HepG2 (cell line): Measurements from ENCODE around the gene EHD1. TPM values are rescaled to one million over a fixed set of nuclear protein-coding genes. Genes with fewer than 3 reads are reported as not detected.

ENCODE experiments used
- ATAC-seq: fragments of 200-7000 bp; cut with Tn5 transposase; 3 replicates; pipeline ENCODE4 v1.9.1; 2020; ENCODE audit warnings: mild to moderate bottlenecking, moderate library complexity
- BruUV-seq: library from RNA; stranded (reverse); fragments of 400-500 nt; replicated peaks from 2 replicates; lab custom pipeline; 2021; lab: Mats Ljungman, UMichigan
- CTCF ChIA-PET: fragments of 300-600 bp; formaldehyde crosslinking; extraction: SDS; loops from one replicate; lab custom pipeline; 2021; ENCODE audit warnings: low total read pairs, inconsistent platforms, low intra/inter-chr PET ratio; lab: Yijun Ruan, JAX
- POLR2A ChIA-PET: fragments of 350-600 bp; sonication (Branson Sonifier 250); formaldehyde crosslinking; loops from one replicate; lab custom pipeline; 2020; ENCODE audit warnings: antibody characterized with exemption, inconsistent platforms; lab: Yijun Ruan, JAX
- DNase-seq: peaks from one replicate; pipeline ENCODE4 v3.0.0-alpha.2; 2015; ENCODE audit warnings: low spot score
- FAIRE-seq: peaks from 3 replicates; lab custom pipeline; 2011; peaks lifted over from hg19 to GRCh38; lab: Jason Lieb, UNC
- H2AFZ ChIP-seq: one replicate; pipeline ENCODE4 v1.6.1; 2011; ENCODE audit warnings: low read length, inconsistent platforms
- H3K27ac ChIP-seq: fragments of 300-600 bp; 3 replicates; pipeline ENCODE4 v1.8.0; 2011; ENCODE audit warnings: mixed run types, mild to moderate bottlenecking, mixed read lengths, low read length, inconsistent platforms; ENCODE audit not compliant: insufficient read depth; ENCODE audit errors: extremely low read length
- H3K27me3 ChIP-seq, 2 experiments: fragments of 200-600 bp in 1 of 2; 2 replicates in 1 of 2; 3 replicates in 1 of 2; pipeline versions ENCODE4 v1.6.0 to v1.8.0; 2011; ENCODE audit warnings: low read length in 2 of 2, mild to moderate bottlenecking in 2 of 2, moderate library complexity in 2 of 2, inconsistent platforms in 1 of 2; ENCODE audit not compliant: insufficient read depth in 2 of 2, control insufficient read depth in 1 of 2
- H3K36me3 ChIP-seq, 2 experiments: fragments of 200-600 bp in 1 of 2; replicated peaks in 1 of 2; 2 replicates in 1 of 2; 3 replicates in 1 of 2; pipeline versions ENCODE4 v1.5.1 to v1.8.0; 2011; ENCODE audit warnings: low read length in 2 of 2, inconsistent platforms in 1 of 2; ENCODE audit not compliant: insufficient read depth in 2 of 2, control insufficient read depth in 1 of 2
- H3K4me1 ChIP-seq: 2 replicates; pipeline ENCODE4 v1.5.1; 2012; ENCODE audit warnings: low read length, inconsistent platforms; ENCODE audit not compliant: insufficient read depth
- H3K4me2 ChIP-seq: 2 replicates; pipeline ENCODE4 v1.6.0; 2011; ENCODE audit warnings: low read depth, low read length, inconsistent platforms
- H3K4me3 ChIP-seq, 3 experiments: fragments of 200-600 bp in 1 of 3; sonication (generic), shearing (Covaris generic) in 1 of 3; replicated peaks in 1 of 3; 2 replicates each; pipeline ENCODE4 v1.5.1; 2011 to 2016; ENCODE audit warnings: low read length in 3 of 3, inconsistent platforms in 2 of 3, low read depth in 2 of 3, mild to moderate bottlenecking in 2 of 3, control low read depth in 1 of 3, mixed read lengths in 1 of 3; ENCODE audit not compliant: insufficient read depth in 1 of 3
- H3K79me2 ChIP-seq: one replicate; pipeline ENCODE4 v1.6.1; 2011; ENCODE audit warnings: low read length, inconsistent platforms; ENCODE audit not compliant: insufficient read depth
- H3K9ac ChIP-seq: 2 replicates; pipeline ENCODE4 v1.6.0; 2011; ENCODE audit warnings: mild to moderate bottlenecking, low read depth, low read length, inconsistent platforms; ENCODE audit not compliant: insufficient read depth
- H3K9me3 ChIP-seq: 2 replicates; pipeline ENCODE4 v1.5.1; 2012; ENCODE audit warnings: mild to moderate bottlenecking, low read length
- H4K20me1 ChIP-seq: 2 replicates; pipeline ENCODE4 v1.6.0; 2011; ENCODE audit warnings: inconsistent platforms, mild to moderate bottlenecking, low read length, moderate library complexity; ENCODE audit not compliant: insufficient read depth
- CBX5 ChIP-seq: sonication (generic); formaldehyde crosslinking; IDR thresholded peaks from 2 replicates; pipeline ENCODE4 v1.4.0; 2020; ENCODE audit warnings: missing genetic modification reagents, borderline replicate concordance
- CHCHD3 ChIP-seq: sonication (generic); formaldehyde crosslinking; IDR thresholded peaks from 2 replicates; pipeline ENCODE4 v1.8.0; 2022; ENCODE audit warnings: mild to moderate bottlenecking, missing genetic modification reagents, moderate library complexity
- DPF2 ChIP-seq: sonication (generic); formaldehyde crosslinking; IDR thresholded peaks from 2 replicates; pipeline ENCODE4 v1.4.0; 2020; ENCODE audit warnings: mild to moderate bottlenecking, low read depth, missing genetic modification reagents, borderline replicate concordance
- FOXO1 ChIP-seq: sonication (generic); formaldehyde crosslinking; IDR thresholded peaks from 2 replicates; pipeline ENCODE4 v1.4.0; 2020; ENCODE audit warnings: missing genetic modification reagents
- GZF1 ChIP-seq: sonication (generic); formaldehyde crosslinking; IDR thresholded peaks from 2 replicates; pipeline ENCODE4 v1.5.1; 2020; ENCODE audit warnings: mild to moderate bottlenecking, missing genetic modification reagents
- KAT7 ChIP-seq: IDR thresholded peaks from 2 replicates; pipeline ENCODE4 v1.6.1; 2018; ENCODE audit warnings: borderline replicate concordance, missing compliant biosample characterization
- REPIN1 ChIP-seq: sonication (generic); formaldehyde crosslinking; IDR thresholded peaks from 2 replicates; pipeline ENCODE4 v1.8.0; 2022; ENCODE audit warnings: missing genetic modification reagents, low read depth, mild to moderate bottlenecking, borderline replicate concordance
- SMAD1 ChIP-seq: sonication (generic); formaldehyde crosslinking; IDR thresholded peaks from 2 replicates; pipeline ENCODE4 v1.4.0; 2020; ENCODE audit warnings: missing genetic modification reagents, low read depth, mild to moderate bottlenecking, borderline replicate concordance
- SP4 ChIP-seq: sonication (generic); formaldehyde crosslinking; IDR thresholded peaks from 2 replicates; pipeline ENCODE4 v1.8.1; 2023; ENCODE audit warnings: mild to moderate bottlenecking, missing genetic modification reagents
- TBX2 ChIP-seq: sonication (generic); formaldehyde crosslinking; IDR thresholded peaks from 2 replicates; pipeline ENCODE4 v1.5.0; 2020; ENCODE audit warnings: missing genetic modification reagents, mild to moderate bottlenecking, borderline replicate concordance
- TFE3 ChIP-seq: IDR thresholded peaks from 2 replicates; pipeline ENCODE4 v1.6.1; 2016
- THAP11 ChIP-seq: IDR thresholded peaks from 2 replicates; pipeline ENCODE4 v1.6.1; 2016; ENCODE audit warnings: missing biosample characterization, missing genetic modification reagents
- ZNF619 ChIP-seq: sonication (generic); formaldehyde crosslinking; IDR thresholded peaks from 2 replicates; pipeline ENCODE4 v1.4.0; 2020; ENCODE audit warnings: mild to moderate bottlenecking, missing genetic modification reagents
- ZNF703 ChIP-seq: sonication (generic); formaldehyde crosslinking; IDR thresholded peaks from 2 replicates; pipeline ENCODE4 v1.5.1; 2020; ENCODE audit warnings: missing genetic modification reagents, mild to moderate bottlenecking, moderate library complexity, borderline replicate concordance
- ZNF775 ChIP-seq: sonication (generic); formaldehyde crosslinking; IDR thresholded peaks from 2 replicates; pipeline ENCODE4 v1.4.0; 2020; ENCODE audit warnings: missing genetic modification reagents, mild to moderate bottlenecking, moderate library complexity, borderline replicate concordance
- WGBS: methylation state at CpG from one replicate; pipeline ENCODE4 v1.1.6; 2017; ENCODE audit warnings: low lambda C conversion rate; 5-methylcytosine and 5-hydroxymethylcytosine counted together
- in situ Hi-C: cut with HindIII; loops from 2 replicates; pipeline ENCODE4 v1.10.0; 2017; ENCODE audit warnings: low pct_unique_long_range_greater_than_20kb; ENCODE audit not compliant: extremely low pct_ligation_motif_present
- intact Hi-C: fragments of 100-400 bp; cut with micrococcal nuclease; formaldehyde crosslinking; loops from one replicate; pipeline ENCODE4 v1.10.0; 2022; ENCODE audit not compliant: unreplicated experiment
- polyA plus RNA-seq, 8 experiments: library from polyadenylated mRNA; depleted of rRNA in 3 of 8; stranded (reverse) in 7 of 8; unstranded in 1 of 8; fragments of >200 nt; fragmentation: Illumina TruSeq in 4 of 8; extraction: Trizol in 4 of 8; gene quantifications; 2 replicates each; pipeline versions ENCODE4 v1.2.1 to v1.2.3, GENCODE V29; 2011 to 2016; ENCODE audit warnings: low read depth in 4 of 8, missing spikeins in 1 of 8, mixed read lengths in 1 of 8; ENCODE audit not compliant: insufficient read depth in 1 of 8
- total RNA-seq, 5 experiments: library from RNA; depleted of rRNA; stranded (reverse); fragments of >200 nt; fragmentation: Illumina TruSeq; extraction: Trizol; gene quantifications; 2 replicates each; pipeline ENCODE4 v1.2.3, GENCODE V29; 2016; ENCODE audit warnings: low read depth in 1 of 5
- TF ChIP-seq, protein P1 (sequence below): sonication (generic); formaldehyde crosslinking; IDR thresholded peaks from 2 replicates; pipeline ENCODE4 v1.5.0; 2020; ENCODE audit warnings: mild to moderate bottlenecking, missing genetic modification reagents, borderline replicate concordance

EHD1 gene
- total and polyA plus RNA-seq, 2 of the 13 experiments (the other 11 are each of a cell fraction or from before 2014, with no cell fraction given), result 23.6 to 26.6 TPM

DNA sequence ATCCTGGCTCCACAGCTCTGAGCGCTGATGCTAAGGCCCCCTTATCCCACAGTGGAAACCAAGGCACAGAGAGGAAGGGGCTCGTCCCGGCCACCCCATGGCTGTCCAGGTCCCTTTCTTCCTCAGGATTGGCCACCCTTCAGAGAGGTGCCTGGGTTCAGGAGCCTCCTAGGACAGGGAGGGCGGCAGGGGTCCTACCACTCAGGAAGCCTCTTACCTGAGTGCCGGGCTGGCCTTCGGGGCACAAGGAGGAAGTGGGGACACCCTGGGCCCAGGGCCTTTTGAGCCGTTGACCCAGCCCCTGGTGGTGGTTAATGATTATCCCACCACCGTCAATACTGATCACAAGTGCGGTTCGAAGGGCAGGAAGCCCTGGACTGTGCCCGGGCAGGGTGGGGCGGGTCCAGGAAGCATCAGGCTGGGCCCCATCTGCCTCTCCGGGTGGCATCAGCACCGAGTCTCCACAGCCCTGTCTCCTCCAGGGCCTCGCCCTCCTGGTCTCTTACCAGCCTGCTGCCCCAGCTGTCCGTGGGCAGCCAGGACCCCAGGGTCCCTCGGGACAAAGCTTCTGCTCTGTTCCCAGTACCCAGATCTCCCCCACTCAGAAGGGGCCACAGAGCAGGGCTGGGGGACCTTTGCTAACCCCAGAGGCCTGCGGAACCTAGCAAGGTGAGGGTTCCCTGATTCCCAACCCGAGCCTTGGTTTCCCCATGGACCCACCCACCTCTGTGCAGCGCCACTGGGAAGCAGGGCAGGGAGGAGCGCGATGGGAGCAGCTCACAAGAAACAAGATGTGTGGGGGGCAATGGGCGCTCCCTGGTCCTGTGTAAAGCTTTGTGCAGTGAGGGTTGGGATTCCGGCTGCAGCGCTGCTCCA lies 15.0 kb upstream of the EHD1 start:
- Histone ChIP-seq H3K4me1 (peaks cover 55% of the 10 kb centered on the region), H3K79me2 (peaks cover 27% of the 10 kb centered on the region), H3K27ac (peak overlapping the region; percentile 88), H3K4me3 (peak overlapping the region; percentile 80 to 96 (median 95)), H3K36me3 (peaks cover 5 to 11% of the 10 kb centered on the region in 2 experiments; a peak in 2 of 5 replicates), H3K4me2 (peak overlapping the region; percentile 94), H3K9ac (peak overlapping the region; percentile 96), H2AFZ (no peak overlapping the region), H3K27me3 (no peaks in the 10 kb centered on the region; a peak in 1 of 5 replicates), H3K9me3 (no peaks in the 10 kb centered on the region), H4K20me1 (peaks cover 10% of the 10 kb centered on the region; the same call in 1 of the 2 replicates)
- POLR2A ChIA-PET, result interaction anchor here (0.8 to 11.5 kb wide), 14 partner anchors 17 to 537 kb away, joined by 3 to 132 read pairs (median 5); partner anchors contain the start of genes BATF2, CDC42BPG, EHD1 and MEN1
- intact Hi-C loops (loop anchor here (1.0 kb wide), 2 partner anchors 23 to 46 kb away; no protein-coding TSS in a partner anchor), in situ Hi-C loops (loop anchor here (5.0 kb wide), 2 partner anchors 46 to 106 kb away; no protein-coding TSS in a partner anchor)
- FAIRE-seq (peak; percentile 97), DNase-seq (peak; percentile 91), ATAC-seq (peak; percentile 85)
- BruUV-seq, result TSS peak; percentile 73
- CTCF ChIA-PET, result interaction anchor here (1.8 to 3.9 kb wide), 3 partner anchors 23 to 50 kb away, joined by 5 to 72 read pairs (median 8); no protein-coding TSS in a partner anchor
- WGBS, result 0% methylated on average over 3 of the region's 25 CpGs
- peak; percentile 66; the same call in 1 of the 2 replicates for TF ChIP-seq REPIN1 (CRISPR knock-in tag)
- 0 out of 2 replicates have a peak, but pooled peaks have one; percentile 22 for TF ChIP-seq GZF1 (CRISPR knock-in tag)
- peak; percentile 81 for TF ChIP-seq FOXO1
- TF ChIP-seq ZNF775, result 0 out of 2 replicates have a peak, but pooled peaks have one; percentile 28
- TF ChIP-seq ZNF703, result no peak
- TF ChIP-seq SP4 (CRISPR knock-in tag), result peak; percentile 8; the same call in 1 of the 2 replicates
- no peak for TF ChIP-seq CHCHD3
- TF ChIP-seq THAP11 (CRISPR knock-in tag), result peak; percentile 72
- TF ChIP-seq ZNF619 (CRISPR knock-in tag), result no peak; the same call in 1 of the 2 replicates
- TF ChIP-seq TFE3 (CRISPR knock-in tag), result peak; percentile 93
- TF ChIP-seq KAT7 (CRISPR knock-in tag), result 0 out of 2 replicates have a peak, but pooled peaks have one; percentile 28
- peak; percentile 35; the same call in 1 of the 2 replicates for TF ChIP-seq SMAD1 (CRISPR knock-in tag)
- peak; percentile 77 for TF ChIP-seq DPF2 (CRISPR knock-in tag)
- peak; percentile 85 for TF ChIP-seq TBX2 (CRISPR knock-in tag)
- TF ChIP-seq, protein P1, sequence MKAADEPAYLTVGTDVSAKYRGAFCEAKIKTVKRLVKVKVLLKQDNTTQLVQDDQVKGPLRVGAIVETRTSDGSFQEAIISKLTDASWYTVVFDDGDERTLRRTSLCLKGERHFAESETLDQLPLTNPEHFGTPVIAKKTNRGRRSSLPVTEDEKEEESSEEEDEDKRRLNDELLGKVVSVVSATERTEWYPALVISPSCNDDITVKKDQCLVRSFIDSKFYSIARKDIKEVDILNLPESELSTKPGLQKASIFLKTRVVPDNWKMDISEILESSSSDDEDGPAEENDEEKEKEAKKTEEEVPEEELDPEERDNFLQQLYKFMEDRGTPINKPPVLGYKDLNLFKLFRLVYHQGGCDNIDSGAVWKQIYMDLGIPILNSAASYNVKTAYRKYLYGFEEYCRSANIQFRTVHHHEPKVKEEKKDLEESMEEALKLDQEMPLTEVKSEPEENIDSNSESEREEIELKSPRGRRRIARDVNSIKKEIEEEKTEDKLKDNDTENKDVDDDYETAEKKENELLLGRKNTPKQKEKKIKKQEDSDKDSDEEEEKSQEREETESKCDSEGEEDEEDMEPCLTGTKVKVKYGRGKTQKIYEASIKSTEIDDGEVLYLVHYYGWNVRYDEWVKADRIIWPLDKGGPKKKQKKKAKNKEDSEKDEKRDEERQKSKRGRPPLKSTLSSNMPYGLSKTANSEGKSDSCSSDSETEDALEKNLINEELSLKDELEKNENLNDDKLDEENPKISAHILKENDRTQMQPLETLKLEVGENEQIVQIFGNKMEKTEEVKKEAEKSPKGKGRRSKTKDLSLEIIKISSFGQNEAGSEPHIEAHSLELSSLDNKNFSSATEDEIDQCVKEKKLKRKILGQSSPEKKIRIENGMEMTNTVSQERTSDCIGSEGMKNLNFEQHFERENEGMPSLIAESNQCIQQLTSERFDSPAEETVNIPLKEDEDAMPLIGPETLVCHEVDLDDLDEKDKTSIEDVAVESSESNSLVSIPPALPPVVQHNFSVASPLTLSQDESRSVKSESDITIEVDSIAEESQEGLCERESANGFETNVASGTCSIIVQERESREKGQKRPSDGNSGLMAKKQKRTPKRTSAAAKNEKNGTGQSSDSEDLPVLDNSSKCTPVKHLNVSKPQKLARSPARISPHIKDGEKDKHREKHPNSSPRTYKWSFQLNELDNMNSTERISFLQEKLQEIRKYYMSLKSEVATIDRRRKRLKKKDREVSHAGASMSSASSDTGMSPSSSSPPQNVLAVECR (CRISPR knock-in tag), result peak; percentile 76
- peak; percentile 67; the same call in 1 of the 2 replicates for TF ChIP-seq CBX5 (CRISPR knock-in tag)
